SK-N-SH treated with all-trans-retinoic acid at 6 μM for 48 hours (cell line): Measurements from ENCODE around the gene KCNIP1.
A peak's percentile ranks its signal among the peaks of the same experiment; 100 is the strongest.

Experiments used
- ATAC-seq: fragments of 200-7000 bp; cut with Tn5 transposase; 3 replicates; pipeline ENCODE4 v1.9.1; 2020; ENCODE audit warnings: mild to moderate bottlenecking, moderate library complexity
- ARNTL ChIP-seq: fragments of 450-650 bp; formaldehyde crosslinking; IDR thresholded peaks from 2 replicates; pipeline ENCODE4 v1.5.0; 2020; ENCODE audit warnings: low read depth, mild to moderate bottlenecking, moderate library complexity, borderline replicate concordance
- BACH2 ChIP-seq: fragments of 250-450 bp; sonication (Bioruptor Pico); IDR thresholded peaks from 2 replicates; pipeline ENCODE4 v1.9.0; 2021; ENCODE audit warnings: mild to moderate bottlenecking, borderline replicate concordance
- ESRRG ChIP-seq: fragments of 250-450 bp; sonication (Bioruptor Pico); IDR thresholded peaks from 2 replicates; pipeline ENCODE4 v1.6.1; 2021; ENCODE audit warnings: mild to moderate bottlenecking
- GLIS3 ChIP-seq: fragments of 250-450 bp; sonication (Bioruptor Pico); IDR thresholded peaks from 2 replicates; pipeline ENCODE4 v1.5.0; 2020; ENCODE audit warnings: mild to moderate bottlenecking, moderate library complexity
- ISL1 ChIP-seq: fragments of 250-450 bp; sonication (Bioruptor Pico); IDR thresholded peaks from 2 replicates; pipeline ENCODE4 v2.1.2; 2022; ENCODE audit warnings: mild to moderate bottlenecking, moderate library complexity
- OSR1 ChIP-seq: fragments of 250-450 bp; sonication (Bioruptor Pico); IDR thresholded peaks from 2 replicates; pipeline ENCODE4 v1.8.0; 2022; ENCODE audit warnings: moderate library complexity, mild to moderate bottlenecking, inconsistent platforms
- PPARA ChIP-seq: fragments of 250-450 bp; sonication (Bioruptor Pico); IDR thresholded peaks from 2 replicates; pipeline ENCODE4 v1.5.0; 2020; ENCODE audit warnings: mild to moderate bottlenecking, borderline replicate concordance
- RARB ChIP-seq: fragments of 250-450 bp; sonication (Bioruptor Pico); IDR thresholded peaks from 2 replicates; pipeline ENCODE4 v1.8.0; 2021; ENCODE audit warnings: mild to moderate bottlenecking, moderate library complexity
- SNAI2 ChIP-seq: fragments of 250-450 bp; sonication (Bioruptor Pico); IDR thresholded peaks from 2 replicates; pipeline ENCODE4 v1.5.0; 2020; ENCODE audit warnings: mild to moderate bottlenecking, moderate library complexity
- TCF4 ChIP-seq: fragments of 250-450 bp; sonication (Bioruptor Pico); IDR thresholded peaks from 2 replicates; pipeline ENCODE4 v1.8.0; 2021; ENCODE audit warnings: mild to moderate bottlenecking, moderate library complexity, borderline replicate concordance
- TOX ChIP-seq: fragments of 250-450 bp; sonication (Bioruptor Pico); IDR thresholded peaks from 2 replicates; pipeline ENCODE4 v1.8.0; 2021; ENCODE audit warnings: mild to moderate bottlenecking, moderate library complexity, borderline replicate concordance
- ZC3H10 ChIP-seq: fragments of 250-450 bp; sonication (Bioruptor Pico); IDR thresholded peaks from 2 replicates; pipeline ENCODE4 v1.5.1; 2021; ENCODE audit warnings: mild to moderate bottlenecking, moderate library complexity
- ZFP3 ChIP-seq: fragments of 250-450 bp; sonication (Bioruptor Pico); IDR thresholded peaks from 2 replicates; pipeline ENCODE4 v1.5.0; 2020; ENCODE audit warnings: mild to moderate bottlenecking, moderate library complexity
- ZFP30 ChIP-seq: fragments of 450-650 bp; formaldehyde crosslinking; IDR thresholded peaks from 2 replicates; pipeline ENCODE4 v1.5.0; 2022; ENCODE audit warnings: mild to moderate bottlenecking, moderate library complexity
- ZNF565 ChIP-seq: fragments of 450-650 bp; formaldehyde crosslinking; conservative IDR thresholded peaks from 2 replicates; pipeline ENCODE4 v1.5.0; 2020; ENCODE audit warnings: low read depth, mild to moderate bottlenecking, moderate library complexity
- ZNF70 ChIP-seq: fragments of 450-650 bp; formaldehyde crosslinking; IDR thresholded peaks from 2 replicates; pipeline ENCODE4 v1.5.0; 2020; ENCODE audit warnings: mild to moderate bottlenecking, moderate library complexity
- ZNF8 ChIP-seq: fragments of 450-650 bp; formaldehyde crosslinking; IDR thresholded peaks from 2 replicates; pipeline ENCODE4 v1.5.0; 2020; ENCODE audit warnings: mild to moderate bottlenecking, moderate library complexity
- TF ChIP-seq, protein P1 (sequence below): fragments of 250-450 bp; sonication (Bioruptor Pico); IDR thresholded peaks from 2 replicates; pipeline ENCODE4 v1.5.1; 2021; ENCODE audit warnings: mild to moderate bottlenecking, moderate library complexity
- TF ChIP-seq, protein P2 (sequence below): fragments of 250-450 bp; sonication (Bioruptor Pico); IDR thresholded peaks from 2 replicates; pipeline ENCODE4 v1.5.0; 2020; ENCODE audit warnings: mild to moderate bottlenecking, moderate library complexity
- TF ChIP-seq, protein P3 (sequence below): fragments of 250-450 bp; sonication (Bioruptor Pico); IDR thresholded peaks from 2 replicates; pipeline ENCODE4 v1.5.1; 2020; ENCODE audit warnings: low read depth, mild to moderate bottlenecking, moderate library complexity
- TF ChIP-seq, protein P4 (sequence below): fragments of 250-450 bp; sonication (Bioruptor Pico); IDR thresholded peaks from 2 replicates; pipeline ENCODE4 v1.8.0; 2021; ENCODE audit warnings: low read depth, mild to moderate bottlenecking, moderate library complexity, borderline replicate concordance

KCNIP1 gene

DNA sequence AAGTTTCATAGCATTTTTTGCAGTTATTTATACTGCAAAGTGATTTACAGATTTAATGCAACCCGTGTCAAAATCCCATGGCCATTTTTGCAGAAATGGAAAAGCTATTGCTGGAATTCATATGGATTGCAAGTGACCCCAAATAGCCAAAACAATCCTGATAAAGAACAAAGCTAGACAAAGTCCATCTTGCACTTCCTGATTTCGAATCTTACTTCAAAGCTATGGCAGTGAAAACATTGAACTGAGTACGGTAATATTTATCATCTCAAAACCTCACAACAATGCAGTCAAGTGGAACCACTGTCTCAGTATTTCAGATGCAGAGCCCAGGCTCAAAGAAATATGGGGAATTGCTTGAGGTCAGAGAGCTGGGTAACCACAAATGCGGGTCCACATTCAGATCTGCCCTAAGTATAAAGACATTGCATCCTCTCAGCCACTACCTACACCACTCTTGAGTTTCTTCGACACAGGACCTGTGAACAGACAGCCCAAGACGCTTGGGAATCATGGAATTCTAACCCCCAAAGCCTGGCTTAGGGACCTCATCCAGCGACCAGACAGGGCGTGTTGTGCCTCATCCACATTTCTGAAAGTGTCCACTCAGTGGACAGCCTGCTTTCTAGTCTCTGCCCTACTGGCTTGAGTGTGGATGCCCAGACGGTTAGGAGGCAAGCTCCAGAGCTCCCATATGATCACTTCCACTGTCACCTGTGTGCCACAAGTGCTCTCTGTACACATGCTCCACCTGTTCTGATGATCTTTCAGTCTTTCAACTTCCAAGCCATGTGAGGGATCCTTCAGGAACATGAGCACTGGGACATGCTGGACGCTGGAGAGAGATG is 39.3 kb upstream of the KCNIP1 start:
- ATAC-seq, result no peak
- TF ChIP-seq ARNTL (CRISPR knock-in tag), result no peak
- no peak for TF ChIP-seq PPARA (CRISPR knock-in tag)
- no peak for TF ChIP-seq TCF4 (CRISPR knock-in tag)
- TF ChIP-seq ZFP3 (CRISPR knock-in tag), result no peak
- no peak for TF ChIP-seq ZC3H10 (CRISPR knock-in tag)

DNA sequence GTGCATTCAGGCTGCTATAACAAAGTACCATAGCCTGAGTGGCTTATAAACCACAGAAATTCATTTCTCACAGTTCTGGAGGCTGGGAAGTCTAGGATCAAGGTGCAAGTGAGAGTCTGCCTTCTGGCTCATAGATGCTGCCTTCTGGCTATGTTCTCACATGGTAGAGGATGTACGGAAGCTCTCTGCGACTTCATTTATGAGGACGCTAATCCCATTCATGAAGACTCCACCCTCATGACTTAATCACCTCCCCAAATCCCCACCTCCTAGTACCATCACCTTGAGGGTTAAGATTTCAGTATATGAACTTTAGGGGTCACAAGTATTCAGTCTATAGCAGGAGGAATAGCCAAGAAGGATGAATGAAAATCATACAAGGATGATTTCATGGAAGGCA is 37.3 kb upstream of the KCNIP1 start:
- ATAC-seq, result peak; percentile 29
- TF ChIP-seq BACH2 (CRISPR knock-in tag), result no peak

DNA sequence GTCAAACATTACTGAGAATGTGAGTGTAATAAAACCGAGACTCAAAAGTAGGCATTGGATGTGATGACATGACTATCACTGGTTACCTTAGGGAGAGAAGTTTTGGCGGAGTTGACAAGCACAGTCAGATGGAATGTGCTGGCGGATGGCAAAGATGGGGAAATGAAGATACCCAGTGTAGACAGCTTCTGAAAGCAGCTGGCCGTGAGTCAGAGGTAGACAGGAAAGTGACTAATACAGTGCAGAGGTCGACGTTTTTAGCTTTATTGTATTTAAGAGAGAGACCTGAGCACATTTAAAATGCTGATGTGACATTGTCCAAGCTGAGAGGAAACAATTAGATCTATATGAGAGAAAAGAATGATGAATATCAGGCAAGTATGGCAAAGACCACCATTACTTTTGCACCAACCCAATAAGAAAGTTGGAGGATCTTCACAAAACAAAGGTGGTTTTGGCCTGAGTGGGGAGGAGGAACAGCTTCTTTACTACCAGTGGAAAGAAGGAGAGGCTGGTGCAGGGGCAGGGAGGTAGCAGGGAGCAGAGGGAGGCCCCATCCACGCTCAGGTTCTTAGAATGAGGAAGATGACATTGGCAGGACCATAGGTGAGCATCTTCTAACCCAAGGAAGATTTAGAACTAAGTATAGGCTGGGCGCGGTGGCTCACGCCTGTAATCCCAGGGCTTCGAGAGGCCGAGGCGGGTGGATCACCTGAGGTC is 36.7 kb upstream of the KCNIP1 start:
- peak; percentile 99 for ATAC-seq

DNA sequence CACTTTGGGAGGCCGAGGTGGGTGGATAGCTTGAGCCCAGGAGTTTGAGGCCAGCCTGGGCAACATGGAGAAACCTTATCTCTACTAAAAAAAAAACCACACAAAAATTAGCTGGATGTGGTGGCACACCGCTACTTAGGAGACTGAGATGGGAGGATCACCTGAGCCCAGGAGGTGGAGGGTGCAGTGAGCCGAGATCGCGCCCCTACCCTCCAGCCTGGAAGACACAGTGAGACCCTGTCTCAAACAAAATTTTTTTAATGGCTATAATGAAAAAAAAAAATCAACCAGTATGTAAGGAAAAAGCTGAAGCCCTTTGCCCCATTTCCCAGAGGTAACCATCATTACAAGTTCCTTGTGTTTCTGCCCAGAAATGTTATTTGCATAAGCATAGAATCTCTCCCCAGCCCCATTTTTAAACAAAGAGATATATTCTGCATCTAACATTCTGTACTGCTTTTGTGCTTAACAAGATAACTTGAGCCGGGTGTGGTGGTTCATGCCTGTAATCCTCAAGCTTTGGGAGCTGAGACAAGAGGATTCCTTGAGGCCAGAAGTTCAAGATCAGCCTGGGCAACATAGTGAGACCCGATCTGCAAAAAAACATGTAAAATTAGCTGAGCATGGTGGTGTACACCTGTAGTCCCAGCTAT is 35.1 kb upstream of the KCNIP1 start:
- ATAC-seq, result no peak
- TF ChIP-seq ARNTL (CRISPR knock-in tag), result no peak
- no peak for TF ChIP-seq ZC3H10 (CRISPR knock-in tag)
- TF ChIP-seq, protein P1, sequence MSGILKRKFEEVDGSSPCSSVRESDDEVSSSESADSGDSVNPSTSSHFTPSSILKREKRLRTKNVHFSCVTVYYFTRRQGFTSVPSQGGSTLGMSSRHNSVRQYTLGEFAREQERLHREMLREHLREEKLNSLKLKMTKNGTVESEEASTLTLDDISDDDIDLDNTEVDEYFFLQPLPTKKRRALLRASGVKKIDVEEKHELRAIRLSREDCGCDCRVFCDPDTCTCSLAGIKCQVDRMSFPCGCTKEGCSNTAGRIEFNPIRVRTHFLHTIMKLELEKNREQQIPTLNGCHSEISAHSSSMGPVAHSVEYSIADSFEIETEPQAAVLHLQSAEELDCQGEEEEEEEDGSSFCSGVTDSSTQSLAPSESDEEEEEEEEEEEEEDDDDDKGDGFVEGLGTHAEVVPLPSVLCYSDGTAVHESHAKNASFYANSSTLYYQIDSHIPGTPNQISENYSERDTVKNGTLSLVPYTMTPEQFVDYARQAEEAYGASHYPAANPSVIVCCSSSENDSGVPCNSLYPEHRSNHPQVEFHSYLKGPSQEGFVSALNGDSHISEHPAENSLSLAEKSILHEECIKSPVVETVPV (CRISPR knock-in tag), result no peak
- TF ChIP-seq BACH2 (CRISPR knock-in tag), result no peak
- TF ChIP-seq, protein P2, sequence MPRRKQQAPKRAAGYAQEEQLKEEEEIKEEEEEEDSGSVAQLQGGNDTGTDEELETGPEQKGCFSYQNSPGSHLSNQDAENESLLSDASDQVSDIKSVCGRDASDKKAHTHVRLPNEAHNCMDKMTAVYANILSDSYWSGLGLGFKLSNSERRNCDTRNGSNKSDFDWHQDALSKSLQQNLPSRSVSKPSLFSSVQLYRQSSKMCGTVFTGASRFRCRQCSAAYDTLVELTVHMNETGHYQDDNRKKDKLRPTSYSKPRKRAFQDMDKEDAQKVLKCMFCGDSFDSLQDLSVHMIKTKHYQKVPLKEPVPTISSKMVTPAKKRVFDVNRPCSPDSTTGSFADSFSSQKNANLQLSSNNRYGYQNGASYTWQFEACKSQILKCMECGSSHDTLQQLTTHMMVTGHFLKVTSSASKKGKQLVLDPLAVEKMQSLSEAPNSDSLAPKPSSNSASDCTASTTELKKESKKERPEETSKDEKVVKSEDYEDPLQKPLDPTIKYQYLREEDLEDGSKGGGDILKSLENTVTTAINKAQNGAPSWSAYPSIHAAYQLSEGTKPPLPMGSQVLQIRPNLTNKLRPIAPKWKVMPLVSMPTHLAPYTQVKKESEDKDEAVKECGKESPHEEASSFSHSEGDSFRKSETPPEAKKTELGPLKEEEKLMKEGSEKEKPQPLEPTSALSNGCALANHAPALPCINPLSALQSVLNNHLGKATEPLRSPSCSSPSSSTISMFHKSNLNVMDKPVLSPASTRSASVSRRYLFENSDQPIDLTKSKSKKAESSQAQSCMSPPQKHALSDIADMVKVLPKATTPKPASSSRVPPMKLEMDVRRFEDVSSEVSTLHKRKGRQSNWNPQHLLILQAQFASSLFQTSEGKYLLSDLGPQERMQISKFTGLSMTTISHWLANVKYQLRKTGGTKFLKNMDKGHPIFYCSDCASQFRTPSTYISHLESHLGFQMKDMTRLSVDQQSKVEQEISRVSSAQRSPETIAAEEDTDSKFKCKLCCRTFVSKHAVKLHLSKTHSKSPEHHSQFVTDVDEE (CRISPR knock-in tag), result no peak
- TF ChIP-seq ISL1 (CRISPR knock-in tag), result no peak
- TF ChIP-seq ZFP30 (CRISPR knock-in tag), result no peak
- TF ChIP-seq ZFP3 (CRISPR knock-in tag), result no peak
- TF ChIP-seq ZNF565 (CRISPR knock-in tag), result no peak
- no peak for TF ChIP-seq ZNF70 (CRISPR knock-in tag)
- no peak for TF ChIP-seq TOX (CRISPR knock-in tag)
- no peak for TF ChIP-seq GLIS3
- no peak for TF ChIP-seq TCF4 (CRISPR knock-in tag)
- TF ChIP-seq, protein P3, sequence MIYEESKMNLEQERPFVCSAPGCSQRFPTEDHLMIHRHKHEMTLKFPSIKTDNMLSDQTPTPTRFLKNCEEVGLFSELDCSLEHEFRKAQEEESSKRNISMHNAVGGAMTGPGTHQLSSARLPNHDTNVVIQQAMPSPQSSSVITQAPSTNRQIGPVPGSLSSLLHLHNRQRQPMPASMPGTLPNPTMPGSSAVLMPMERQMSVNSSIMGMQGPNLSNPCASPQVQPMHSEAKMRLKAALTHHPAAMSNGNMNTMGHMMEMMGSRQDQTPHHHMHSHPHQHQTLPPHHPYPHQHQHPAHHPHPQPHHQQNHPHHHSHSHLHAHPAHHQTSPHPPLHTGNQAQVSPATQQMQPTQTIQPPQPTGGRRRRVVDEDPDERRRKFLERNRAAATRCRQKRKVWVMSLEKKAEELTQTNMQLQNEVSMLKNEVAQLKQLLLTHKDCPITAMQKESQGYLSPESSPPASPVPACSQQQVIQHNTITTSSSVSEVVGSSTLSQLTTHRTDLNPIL (CRISPR knock-in tag), result no peak
- TF ChIP-seq ZNF8 (CRISPR knock-in tag), result no peak
- no peak for TF ChIP-seq SNAI2 (CRISPR knock-in tag)
- TF ChIP-seq, protein P4, sequence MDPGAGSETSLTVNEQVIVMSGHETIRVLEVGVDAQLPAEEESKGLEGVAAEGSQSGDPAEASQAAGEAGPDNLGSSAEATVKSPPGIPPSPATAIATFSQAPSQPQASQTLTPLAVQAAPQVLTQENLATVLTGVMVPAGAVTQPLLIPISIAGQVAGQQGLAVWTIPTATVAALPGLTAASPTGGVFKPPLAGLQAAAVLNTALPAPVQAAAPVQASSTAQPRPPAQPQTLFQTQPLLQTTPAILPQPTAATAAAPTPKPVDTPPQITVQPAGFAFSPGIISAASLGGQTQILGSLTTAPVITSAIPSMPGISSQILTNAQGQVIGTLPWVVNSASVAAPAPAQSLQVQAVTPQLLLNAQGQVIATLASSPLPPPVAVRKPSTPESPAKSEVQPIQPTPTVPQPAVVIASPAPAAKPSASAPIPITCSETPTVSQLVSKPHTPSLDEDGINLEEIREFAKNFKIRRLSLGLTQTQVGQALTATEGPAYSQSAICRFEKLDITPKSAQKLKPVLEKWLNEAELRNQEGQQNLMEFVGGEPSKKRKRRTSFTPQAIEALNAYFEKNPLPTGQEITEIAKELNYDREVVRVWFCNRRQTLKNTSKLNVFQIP, result no peak
- no peak for TF ChIP-seq PPARA (CRISPR knock-in tag)

More for the DNA sequence above, 36.7 kb upstream of the KCNIP1 start:
- TF ChIP-seq OSR1 (CRISPR knock-in tag) (no peak), ZFP30 (CRISPR knock-in tag) (no peak), ESRRG (no peak), RARB (no peak), GLIS3 (no peak), ZC3H10 (CRISPR knock-in tag) (no peak), ZNF70 (CRISPR knock-in tag) (no peak), PPARA (CRISPR knock-in tag) (no peak), TOX (CRISPR knock-in tag) (no peak)
- TF ChIP-seq, protein P3 (CRISPR knock-in tag), result no peak
- TF ChIP-seq, protein P4, result no peak
